K562 (cell line): ENCODE measurements around the gene BDNF. TPM values are rescaled to one million over a fixed set of nuclear protein-coding genes. Genes with fewer than 3 reads are reported as not detected.

ENCODE experiments used
- ATAC-seq: fragments of 200-7000 bp; cut with Tn5 transposase; 3 replicates; pipeline ENCODE4 v1.9.1; 2020; ENCODE audit warnings: moderate library complexity
- BruUV-seq: library from RNA; stranded (reverse); fragments of 400-500 nt; replicated peaks from 2 replicates; lab custom pipeline; 2021; lab: Mats Ljungman, UMichigan
- CTCF ChIA-PET: fragments of 300-600 bp; formaldehyde crosslinking; extraction: SDS; loops from one replicate; lab custom pipeline; 2021; ENCODE audit warnings: low intra/inter-chr PET ratio; lab: Yijun Ruan, JAX
- POLR2A ChIA-PET: fragments of 300-600, 350-650 bp; sonication (Branson Sonifier 250); formaldehyde crosslinking; extraction: SDS; loops from one replicate; lab custom pipeline; 2021; ENCODE audit warnings: antibody characterized with exemption, inconsistent platforms; lab: Yijun Ruan, JAX
- DNase-seq, 4 experiments: peaks; one replicate each; pipeline versions ENCODE4 v3.0.0 to v3.0.0-alpha.2; 2011 to 2018; ENCODE audit warnings: low spot score in 3 of 4, mixed read lengths in 3 of 4; ENCODE audit errors: extremely low read depth in 1 of 4
- FAIRE-seq: peaks from 2 replicates; lab custom pipeline; 2011; peaks lifted over from hg19 to GRCh38; lab: Jason Lieb, UNC
- H2AFZ ChIP-seq: 2 replicates; pipeline ENCODE4 v1.6.0; 2011; ENCODE audit warnings: low read depth, low read length, control low read depth, inconsistent platforms
- H3K27ac ChIP-seq: fragments of 200-600 bp; 3 replicates; pipeline ENCODE4 v1.8.0; 2011; ENCODE audit warnings: low read depth, mild to moderate bottlenecking, control low read depth, inconsistent platforms, low read length, moderate library complexity, mixed read lengths; ENCODE audit errors: extremely low read depth
- H3K27me3 ChIP-seq, 2 experiments: fragments of 300-600 bp in 1 of 2; 2 replicates in 1 of 2; 3 replicates in 1 of 2; pipeline versions ENCODE4 v1.6.0 to v1.8.0; 2011; ENCODE audit warnings: inconsistent platforms in 2 of 2, low read length in 2 of 2, mild to moderate bottlenecking in 1 of 2, mixed read lengths in 1 of 2, moderate library complexity in 1 of 2; ENCODE audit not compliant: control insufficient read depth in 2 of 2, insufficient read depth in 2 of 2
- H3K36me3 ChIP-seq: fragments of 300-600 bp; 3 replicates; pipeline ENCODE4 v1.8.0; 2011; ENCODE audit warnings: mild to moderate bottlenecking, low read length, inconsistent platforms; ENCODE audit not compliant: control insufficient read depth, insufficient read depth
- H3K4me1 ChIP-seq, 2 experiments: fragments of 200-600 bp in 1 of 2; replicated peaks in 1 of 2; 2 replicates in 1 of 2; 3 replicates in 1 of 2; pipeline versions ENCODE4 v1.5.1 to v1.8.0; 2011; ENCODE audit warnings: inconsistent platforms in 2 of 2, low read length in 2 of 2, mild to moderate bottlenecking in 1 of 2, mixed read lengths in 1 of 2, moderate library complexity in 1 of 2; ENCODE audit not compliant: control insufficient read depth in 2 of 2, insufficient read depth in 2 of 2
- H3K4me2 ChIP-seq: 2 replicates; pipeline ENCODE4 v1.6.1; 2011; ENCODE audit warnings: low read length, control low read depth, inconsistent platforms, mixed read lengths; ENCODE audit not compliant: insufficient read depth
- H3K4me3 ChIP-seq: fragments of 200-600 bp; sonication (generic), shearing (Covaris generic); 2 replicates; pipeline ENCODE4 v1.5.1; 2016; ENCODE audit warnings: control low read depth, inconsistent platforms
- H3K79me2 ChIP-seq: fragments of 200-600 bp; 3 replicates; pipeline ENCODE4 v1.8.0; 2011; ENCODE audit warnings: low read length, inconsistent platforms; ENCODE audit not compliant: control insufficient read depth, insufficient read depth
- H3K9ac ChIP-seq, 2 experiments: 2 replicates each; pipeline versions ENCODE4 v1.6.0 to v1.6.1; 2011; ENCODE audit warnings: low read depth in 2 of 2, low read length in 2 of 2, control low read depth in 1 of 2, inconsistent platforms in 1 of 2, mild to moderate bottlenecking in 1 of 2, mixed read lengths in 1 of 2; ENCODE audit not compliant: insufficient read depth in 1 of 2
- H3K9me1 ChIP-seq: one replicate; pipeline ENCODE4 v1.6.0; 2011; ENCODE audit warnings: inconsistent platforms, mild to moderate bottlenecking, low read length, moderate library complexity; ENCODE audit not compliant: control insufficient read depth, insufficient read depth
- H3K9me3 ChIP-seq: replicated peaks from 2 replicates; pipeline ENCODE4 v1.5.1; 2011; ENCODE audit warnings: low read depth, low read length, inconsistent platforms; ENCODE audit not compliant: control insufficient read depth, insufficient read depth
- H4K20me1 ChIP-seq: replicated peaks from 2 replicates; pipeline ENCODE4 v1.6.1; 2011; ENCODE audit warnings: low read length, inconsistent platforms, mixed read lengths; ENCODE audit not compliant: control insufficient read depth, insufficient read depth
- RAD21 ChIP-seq, 2 experiments: fragments of 250-450 bp in 1 of 2; fragments of 450-650 bp in 1 of 2; sonication (Bioruptor Pico) in 1 of 2; formaldehyde crosslinking in 1 of 2; IDR thresholded peaks in 1 of 2; conservative IDR thresholded peaks in 1 of 2; 2 replicates each; pipeline versions ENCODE4 v1.4.0 to v1.8.0; 2020 to 2022; ENCODE audit warnings: mild to moderate bottlenecking in 2 of 2, moderate library complexity in 1 of 2
- SP1 ChIP-seq: sonication (generic); formaldehyde crosslinking; IDR thresholded peaks from 2 replicates; pipeline ENCODE4 v1.8.1; 2022; ENCODE audit warnings: mild to moderate bottlenecking, missing genetic modification reagents
- ZNF134 ChIP-seq: fragments of 250-450 bp; sonication (Bioruptor Pico); conservative IDR thresholded peaks from 2 replicates; pipeline ENCODE4 v1.4.0; 2020
- ZNF384 ChIP-seq: IDR thresholded peaks from 2 replicates; pipeline ENCODE4 v1.6.1; 2012; ENCODE audit warnings: low read depth, low read length, improper control_type of control experiment
- WGBS: fragments of 100-300 bp; shearing (Covaris generic); methylation state at CpG from one replicate; pipeline ENCODE4 v1.1.6; 2016; ENCODE audit warnings: low coverage, mixed read lengths; ENCODE audit not compliant: insufficient coverage; ENCODE audit errors: missing lambda C conversion rate; 5-methylcytosine and 5-hydroxymethylcytosine counted together
- in situ Hi-C: fragments of 300-500 bp; cut with MboI; formaldehyde crosslinking; loops from 4 replicates; pipeline ENCODE4 v1.15.0; 2018; ENCODE audit warnings: inconsistent platforms, mixed read lengths
- intact Hi-C: fragments of 100-400 bp; cut with micrococcal nuclease; formaldehyde crosslinking; loops from 2 replicates; pipeline ENCODE4 v1.14.2; 2022
- polyA plus RNA-seq, 8 experiments: library from polyadenylated mRNA; depleted of rRNA in 4 of 8; stranded (reverse) in 5 of 8; unstranded in 3 of 8; fragments of >200 nt; fragmentation: Nextera tagmentation in 2 of 8; fragmentation: Illumina TruSeq in 1 of 8; extraction: Ambion mirVana in 2 of 8; extraction: Trizol in 1 of 8; gene quantifications; 2 replicates each; pipeline versions ENCODE4 v1.2.1 to v1.2.3, GENCODE V29; 2011 to 2014; ENCODE audit warnings: inconsistent platforms in 1 of 8, missing spikeins in 1 of 8
- total RNA-seq, 7 experiments: library from RNA; depleted of rRNA in 6 of 7; stranded (reverse); fragments of >200 nt in 6 of 7; fragmentation: Illumina TruSeq in 2 of 7; extraction: Trizol in 2 of 7; gene quantifications; 2 replicates each; pipeline versions ENCODE4 v1.2.1 to v1.2.3, GENCODE V29; 2011 to 2021; ENCODE audit warnings: low replicate concordance in 1 of 7

The BDNF gene
- total and polyA plus RNA-seq, 9 of the 15 experiments (the other 6 are each of a cell fraction or from before 2014, with no cell fraction given): 0.04 TPM; not detected in 8

GRCh38 chr11:27702811-27703210 is 2.6 kb upstream of the BDNF start:
- ChIA-PET CTCF (no interaction called here), POLR2A (no interaction called here)
- Histone ChIP-seq H3K4me2 (no peak overlapping the region), H4K20me1 (no peaks in the 10 kb centered on the region), H2AFZ (no peak overlapping the region), H3K9me1 (no peaks in the 10 kb centered on the region), H3K4me3 (no peak overlapping the region), H3K9ac (no peak overlapping the region), H3K27ac (no peak overlapping the region), H3K9me3 (no peaks in the 10 kb centered on the region), H3K4me1 (peaks cover 0 to 4% of the 10 kb centered on the region in 2 experiments; a peak in 2 of 5 replicates), H3K36me3 (no peaks in the 10 kb centered on the region)
- WGBS: 1% methylated on average over 6 of the region's 6 CpGs
- intact Hi-C loops: no loop called here
- in situ Hi-C loops: no loop called here
- no peak for FAIRE-seq
- TF ChIP-seq ZNF384 (no peak), SP1 (CRISPR knock-in tag) (no peak)
- TF ChIP-seq, all 486 proteins: peak for 0
- no peaks in the 10 kb centered on the region for H3K79me2 ChIP-seq
- no TSS peak for BruUV-seq
- no peak for ATAC-seq
- peaks cover 0 to 5% of the 10 kb centered on the region in 2 experiments; a peak in 1 of 5 replicates for H3K27me3 ChIP-seq
- DNase-seq: no peak

GRCh38 chr11:27701355-27702105 is 1.3 kb upstream of the BDNF start:
- peak; percentile 74 for ATAC-seq
- no peaks in the 10 kb centered on the region for H3K79me2 ChIP-seq
- no peaks in the 10 kb centered on the region for H3K36me3 ChIP-seq
- FAIRE-seq: no peak
- in situ Hi-C loops: no loop called here
- intact Hi-C loops: no loop called here
- ChIA-PET POLR2A (interaction anchor here (0.6 kb wide), 1 partner anchor 19 kb away, joined by 3 read pairs; no protein-coding TSS in a partner anchor), CTCF (no interaction called here)
- WGBS: 3% methylated on average over 30 of the region's 30 CpGs
- no peaks in the 10 kb centered on the region for H4K20me1 ChIP-seq
- H3K4me1 ChIP-seq: peaks cover 0 to 4% of the 10 kb centered on the region in 2 experiments; a peak in 2 of 5 replicates
- no peak overlapping the region for H2AFZ ChIP-seq
- H3K9me3 ChIP-seq: no peaks in the 10 kb centered on the region
- DNase-seq: peak in 2 of 4 experiments; percentile 9 to 17
- TF ChIP-seq ZNF134 (CRISPR knock-in tag): no peak
- 0 out of 4 replicates have a peak, but pooled peaks of 1 of the 2 experiments have one; percentile 12 for TF ChIP-seq RAD21 (CRISPR knock-in tag; conservative IDR thresholded peaks at IDR 0.05 in 1 of 2, IDR thresholded peaks at IDR 0.05 in 1 of 2)
- BruUV-seq: no TSS peak
- H3K27ac ChIP-seq: no peak overlapping the region
- no peaks in the 10 kb centered on the region for H3K9me1 ChIP-seq
- H3K9ac ChIP-seq: no peak overlapping the region
- H3K4me2 ChIP-seq: no peak overlapping the region
- H3K4me3 ChIP-seq: no peak overlapping the region
- H3K27me3 ChIP-seq: peaks cover 0 to 5% of the 10 kb centered on the region in 2 experiments; a peak in 1 of 5 replicates
